ENCODE measurements around the gene RASSF3. TPM values are rescaled to one million over a fixed set of nuclear protein-coding genes. Genes with fewer than 3 reads are reported as not detected.

The RASSF3 gene
- total and polyA plus RNA-seq, 2 of the 13 experiments (the other 11 are each of a cell fraction or from before 2014, with no cell fraction given), result 15.5 to 16.0 TPM

DNA sequence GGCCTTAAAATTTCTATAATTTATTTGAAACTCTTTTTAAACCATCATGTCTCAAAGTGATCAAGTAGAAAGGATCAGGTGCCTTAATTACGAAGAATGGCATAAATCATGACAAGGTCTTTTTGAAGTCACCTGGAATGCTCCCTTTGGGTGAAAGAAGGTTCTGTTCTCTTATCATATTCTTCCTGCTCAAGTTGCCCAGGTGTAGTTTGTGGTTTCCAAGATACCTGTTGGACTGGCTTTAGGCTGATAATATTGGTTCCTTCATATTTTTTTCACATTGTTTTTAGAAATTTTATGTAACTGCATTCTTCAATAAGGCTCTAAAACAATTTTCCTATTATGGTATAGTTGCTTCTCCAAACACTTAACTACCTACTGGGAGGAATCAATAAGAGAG lies 29.2 kb downstream of the RASSF3 start:
- TF ChIP-seq, protein P1, sequence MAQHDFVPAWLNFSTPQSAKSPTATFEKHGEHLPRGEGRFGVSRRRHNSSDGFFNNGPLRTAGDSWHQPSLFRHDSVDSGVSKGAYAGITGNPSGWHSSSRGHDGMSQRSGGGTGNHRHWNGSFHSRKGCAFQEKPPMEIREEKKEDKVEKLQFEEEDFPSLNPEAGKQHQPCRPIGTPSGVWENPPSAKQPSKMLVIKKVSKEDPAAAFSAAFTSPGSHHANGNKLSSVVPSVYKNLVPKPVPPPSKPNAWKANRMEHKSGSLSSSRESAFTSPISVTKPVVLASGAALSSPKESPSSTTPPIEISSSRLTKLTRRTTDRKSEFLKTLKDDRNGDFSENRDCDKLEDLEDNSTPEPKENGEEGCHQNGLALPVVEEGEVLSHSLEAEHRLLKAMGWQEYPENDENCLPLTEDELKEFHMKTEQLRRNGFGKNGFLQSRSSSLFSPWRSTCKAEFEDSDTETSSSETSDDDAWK (CRISPR knock-in tag; IDR thresholded peaks at IDR 0.05), result no peak
- TF ChIP-seq ZNF713 (CRISPR knock-in tag; IDR thresholded peaks at IDR 0.05) (no peak), ZNF7 (CRISPR knock-in tag; IDR thresholded peaks at IDR 0.05) (no peak), ZNF317 (CRISPR knock-in tag; IDR thresholded peaks at IDR 0.05) (no peak), BORCS8-MEF2B (CRISPR knock-in tag; IDR thresholded peaks at IDR 0.05) (no peak), ZSCAN25 (CRISPR knock-in tag; IDR thresholded peaks at IDR 0.05) (no peak), ZSCAN21 (CRISPR knock-in tag; IDR thresholded peaks at IDR 0.05; ENCODE audit: borderline replicate concordance) (no peak)
- TF ChIP-seq, protein P2, sequence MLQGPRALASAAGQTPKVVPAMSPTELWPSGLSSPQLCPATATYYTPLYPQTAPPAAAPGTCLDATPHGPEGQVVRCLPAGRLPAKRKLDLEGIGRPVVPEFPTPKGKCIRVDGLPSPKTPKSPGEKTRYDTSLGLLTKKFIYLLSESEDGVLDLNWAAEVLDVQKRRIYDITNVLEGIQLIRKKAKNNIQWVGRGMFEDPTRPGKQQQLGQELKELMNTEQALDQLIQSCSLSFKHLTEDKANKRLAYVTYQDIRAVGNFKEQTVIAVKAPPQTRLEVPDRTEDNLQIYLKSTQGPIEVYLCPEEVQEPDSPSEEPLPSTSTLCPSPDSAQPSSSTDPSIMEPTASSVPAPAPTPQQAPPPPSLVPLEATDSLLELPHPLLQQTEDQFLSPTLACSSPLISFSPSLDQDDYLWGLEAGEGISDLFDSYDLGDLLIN (CRISPR knock-in tag; IDR thresholded peaks at IDR 0.05; ENCODE audit: borderline replicate concordance), result no peak
- Histone ChIP-seq H2AFZ (ENCODE audit: low read length) (no peak overlapping the region), H3K27ac (ENCODE audit: extremely low read length, insufficient read depth, low read length) (no peak overlapping the region), H3K4me1 (ENCODE audit: insufficient read depth, low read length) (peaks cover 32% of the 10 kb centered on the region), H3K9ac (ENCODE audit: insufficient read depth, low read depth, low read length) (no peak overlapping the region), H3K79me2 (ENCODE audit: insufficient read depth, low read length) (peaks cover 54% of the 10 kb centered on the region), H4K20me1 (ENCODE audit: insufficient read depth, low read length) (no peaks in the 10 kb centered on the region), H3K27me3 (ENCODE audit: control insufficient read depth in 1 of 2, insufficient read depth in 2 of 2, low read length in 2 of 2) (no peaks in the 10 kb centered on the region), H3K9me3 (ENCODE audit: low read length) (no peaks in the 10 kb centered on the region), H3K36me3 (replicated peaks in 1 of 2; ENCODE audit: control insufficient read depth in 1 of 2, insufficient read depth in 2 of 2, low read length in 2 of 2) (no peaks in the 10 kb centered on the region), H3K4me3 (replicated peaks in 1 of 3; ENCODE audit: insufficient read depth in 1 of 3, low read depth in 2 of 3, low read length in 3 of 3) (no peak overlapping the region), H3K4me2 (ENCODE audit: low read depth, low read length) (no peak overlapping the region)
- CTCF ChIA-PET (ENCODE audit: low intra/inter-chr PET ratio, low total read pairs), result no interaction called here
- POLR2A ChIA-PET, result no interaction called here
- ATAC-seq, result no peak
- WGBS (ENCODE audit: low lambda C conversion rate), result 100% methylated on average over 1 of the region's 1 CpG
- intact Hi-C loops (cut with micrococcal nuclease; ENCODE audit: unreplicated experiment) (no loop called here), in situ Hi-C loops (cut with HindIII; ENCODE audit: extremely low pct_ligation_motif_present, low pct_unique_long_range_greater_than_20kb) (no loop called here)
- no peak for FAIRE-seq
- no TSS peak for BruUV-seq (replicated peaks)
- no peak for DNase-seq (ENCODE audit: low spot score)

Data from HepG2 (cell line).